ENCODE data around the gene PRKCA. TPM values are rescaled to one million over a fixed set of nuclear protein-coding genes. Genes with fewer than 3 reads are reported as not detected.
A peak's percentile ranks its signal among the peaks of the same experiment; 100 is the strongest.

PRKCA gene
- total and polyA plus RNA-seq, 4 experiments from 2014 or later: 1.1 to 107 (median 56.1) TPM

DNA sequence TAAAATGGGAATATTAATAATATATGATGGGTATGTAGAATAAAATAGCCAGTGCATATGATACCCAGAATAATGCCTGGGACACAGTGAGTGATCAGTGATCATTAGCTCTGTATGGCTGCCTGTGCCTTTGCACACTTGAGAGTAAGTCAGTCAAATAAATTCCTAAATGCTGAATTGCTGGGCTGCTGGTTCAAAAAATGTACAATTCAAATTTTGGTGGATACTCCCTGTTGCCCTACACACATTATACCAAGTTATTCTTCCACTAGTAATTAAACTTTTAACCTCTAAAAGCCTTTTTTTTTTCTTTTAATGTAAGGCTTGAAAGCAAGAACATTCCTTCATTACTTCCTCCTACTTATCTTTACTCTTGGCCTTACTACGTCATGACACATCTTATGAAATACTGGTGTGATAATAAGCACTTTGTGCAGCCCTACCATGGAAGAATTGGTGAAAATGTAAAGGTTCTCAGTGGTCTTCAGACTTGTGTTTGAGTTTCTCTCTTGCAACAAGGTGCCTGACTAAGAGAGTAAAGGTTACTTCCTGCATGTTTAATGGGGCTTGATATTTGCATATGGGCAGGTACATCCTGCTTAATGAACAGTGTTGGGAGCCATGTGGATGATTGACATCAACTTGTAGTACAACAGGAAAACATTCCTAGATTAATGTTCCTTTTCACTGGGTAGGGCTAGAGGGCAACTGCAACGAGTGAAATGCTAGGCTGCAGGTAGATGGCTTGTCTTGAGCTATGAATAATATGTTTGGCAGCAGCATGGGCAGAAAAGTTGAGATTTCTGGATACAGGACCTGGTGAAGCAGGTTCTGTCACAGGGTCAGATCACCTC lies 84.3 kb downstream of the PRKCA start:
- POLR2A ChIA-PET (ENCODE audit: partially characterized antibody): no interaction called here
- H3K9me3 Mint-ChIP-seq: no peaks in the 10 kb centered on the region

DNA sequence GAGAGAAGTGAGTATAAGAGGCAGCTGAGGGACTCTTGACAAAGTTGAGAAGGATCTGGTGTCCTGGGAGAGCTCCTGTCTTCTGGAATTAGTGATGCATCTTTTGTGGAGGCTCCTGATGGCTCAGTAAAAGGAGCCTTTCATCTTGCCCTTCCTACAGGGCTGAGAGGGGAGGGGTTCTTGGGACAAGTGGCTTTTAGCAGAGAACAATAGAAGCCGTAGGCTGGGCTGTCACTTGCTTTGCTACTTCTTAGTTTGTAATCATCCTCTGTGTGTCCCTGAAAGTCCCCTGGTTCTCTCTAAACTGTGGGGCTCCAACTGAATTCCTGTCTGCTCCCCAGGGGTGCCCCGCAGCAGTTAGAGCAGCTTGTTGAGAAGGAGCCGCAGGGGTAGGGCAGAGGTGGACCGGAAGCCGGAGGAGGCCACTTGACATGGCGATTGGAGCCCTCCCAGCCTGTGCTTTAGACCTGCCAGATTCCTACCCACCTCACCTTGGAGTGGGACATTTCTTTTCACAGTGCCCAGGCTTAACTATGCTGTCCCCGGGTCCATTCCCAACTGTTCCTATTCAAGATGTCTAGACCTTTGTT lies 85.1 kb downstream of the PRKCA start:
- Mint-ChIP-seq H3K4me3 (peak overlapping the region in 1 of 8 donors; percentile 37), H3K27ac (peak overlapping the region in 4 of 7 donors; percentile 19 to 81 (median 53)), H3K9me3 (no peaks in the 10 kb centered on the region), H3K4me1 (peaks cover 38 to 79% (median 56%) of the 10 kb centered on the region in 4 donors), H3K27me3 (no peaks in the 10 kb centered on the region), H3K36me3 (peaks cover 17 to 31% of the 10 kb centered on the region in 2 donors)
- Histone ChIP-seq H3K27me3 (ENCODE audit: insufficient read depth, low read length) (no peaks in the 10 kb centered on the region), H3K27ac (ENCODE audit: low read depth, low read length) (no peak overlapping the region), H3K9me3 (ENCODE audit: control insufficient read depth in 1 of 2, low read length in 2 of 2) (no peaks in the 10 kb centered on the region), H3K4me1 (ENCODE audit: insufficient read depth, low read length) (peaks cover 34% of the 10 kb centered on the region), H3K4me3 (ENCODE audit: low read length in 2 of 2) (no peak overlapping the region), H3K36me3 (ENCODE audit: insufficient read depth, low read length) (peaks cover 10% of the 10 kb centered on the region)
- intact Hi-C loops (cut with micrococcal nuclease): no loop called here
- ChIA-PET POLR2A (ENCODE audit: partially characterized antibody) (no interaction called here), CTCF (ENCODE audit: partially characterized antibody) (interaction anchor here (1.0 kb wide), 1 partner anchor 41 kb away, joined by 4 read pairs; no protein-coding TSS in a partner anchor)
- DNase-seq: no peak

More for the DNA sequence above, 84.3 kb downstream of the PRKCA start:
- intact Hi-C loops (cut with micrococcal nuclease): no loop called here
- no peak for DNase-seq
- Mint-ChIP-seq H3K27me3 (no peaks in the 10 kb centered on the region), H3K4me1 (peaks cover 34 to 75% (median 53%) of the 10 kb centered on the region in 4 donors), H3K36me3 (peaks cover 17 to 31% of the 10 kb centered on the region in 2 donors), H3K4me3 (peak overlapping the region in 4 of 8 donors; percentile 37 to 73 (median 64)), H3K27ac (peak overlapping the region in 4 of 7 donors; percentile 19 to 81 (median 53))
- CTCF ChIA-PET (ENCODE audit: partially characterized antibody): no interaction called here
- H3K36me3 ChIP-seq (ENCODE audit: insufficient read depth, low read length): peaks cover 10% of the 10 kb centered on the region
- H3K27me3 ChIP-seq (ENCODE audit: insufficient read depth, low read length): no peaks in the 10 kb centered on the region
- no peak overlapping the region for H3K27ac ChIP-seq (ENCODE audit: low read depth, low read length)
- peaks cover 26% of the 10 kb centered on the region for H3K4me1 ChIP-seq (ENCODE audit: insufficient read depth, low read length)
- no peaks in the 10 kb centered on the region for H3K9me3 ChIP-seq (ENCODE audit: control insufficient read depth in 1 of 2, low read length in 2 of 2)
- no peak overlapping the region for H3K4me3 ChIP-seq (ENCODE audit: low read length in 2 of 2)

DNA sequence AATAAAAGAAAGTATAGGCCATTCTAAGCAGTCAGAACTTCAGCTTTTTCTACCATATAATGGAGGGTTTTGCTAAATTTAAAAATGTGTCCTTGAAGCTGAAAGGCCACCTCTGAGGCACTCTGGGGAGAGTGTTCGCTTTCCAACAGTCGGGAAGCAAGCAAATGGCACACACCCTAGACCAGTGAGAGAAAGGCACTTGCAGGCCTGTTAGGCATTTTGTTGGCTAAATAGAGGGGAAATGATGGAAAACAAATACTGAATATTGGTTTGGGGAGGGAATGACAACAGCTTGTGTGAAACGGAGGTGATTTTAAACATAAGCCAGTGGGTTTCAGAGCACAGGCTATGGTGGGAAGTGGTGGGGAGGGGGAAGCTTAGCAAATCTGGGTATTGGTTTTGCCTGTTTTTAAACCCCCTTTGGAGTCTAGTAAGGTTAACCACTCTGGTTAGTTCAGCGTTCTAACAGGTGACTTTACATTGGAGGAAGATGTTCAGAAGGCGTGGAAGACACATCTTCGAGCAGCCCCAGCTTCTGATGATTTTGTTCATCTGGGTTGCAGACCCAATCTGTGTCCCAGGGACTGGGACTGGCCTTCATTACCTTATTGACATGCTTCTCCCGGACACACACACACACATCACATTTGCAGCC lies 90.5 kb downstream of the PRKCA start:
- peak overlapping the region in 2 of 8 donors; percentile 11 to 61 for H3K4me3 Mint-ChIP-seq
- no peak overlapping the region for H3K4me3 ChIP-seq (ENCODE audit: low read length in 2 of 2)
- CTCF ChIA-PET (ENCODE audit: partially characterized antibody): no interaction called here
- POLR2A ChIA-PET (ENCODE audit: partially characterized antibody): no interaction called here
- H3K36me3 ChIP-seq (ENCODE audit: insufficient read depth, low read length): peaks cover 10% of the 10 kb centered on the region
- H3K27me3 Mint-ChIP-seq: no peaks in the 10 kb centered on the region
- peaks cover 39% of the 10 kb centered on the region for H3K4me1 ChIP-seq (ENCODE audit: insufficient read depth, low read length)
- no peaks in the 10 kb centered on the region for H3K9me3 ChIP-seq (ENCODE audit: control insufficient read depth in 1 of 2, low read length in 2 of 2)
- no peak overlapping the region for H3K27ac ChIP-seq (ENCODE audit: low read depth, low read length)
- no peaks in the 10 kb centered on the region for H3K27me3 ChIP-seq (ENCODE audit: insufficient read depth, low read length)
- peak overlapping the region in 4 of 7 donors; percentile 43 to 76 (median 60) for H3K27ac Mint-ChIP-seq
- H3K4me1 Mint-ChIP-seq: peaks cover 30 to 70% (median 49%) of the 10 kb centered on the region in 4 donors
- no peak for DNase-seq
- intact Hi-C loops (cut with micrococcal nuclease): no loop called here
- H3K36me3 Mint-ChIP-seq: peaks cover 13 to 32% of the 10 kb centered on the region in 2 donors
- H3K9me3 Mint-ChIP-seq: peaks cover 0 to 4% (median 0%) of the 10 kb centered on the region in 8 donors

- Mint-ChIP-seq H3K4me1 (peaks cover 38 to 77% (median 61%) of the 10 kb centered on the region in 4 donors), H3K27me3 (no peaks in the 10 kb centered on the region), H3K9me3 (peaks cover 0 to 4% (median 0%) of the 10 kb centered on the region in 8 donors), H3K36me3 (peaks cover 3 to 16% of the 10 kb centered on the region in 2 donors), H3K27ac (peak overlapping the region in 5 of 7 donors; percentile 9 to 93 (median 55)), H3K4me3 (peak overlapping the region in 1 of 8 donors; percentile 65)
- H3K9me3 ChIP-seq (ENCODE audit: control insufficient read depth in 1 of 2, low read length in 2 of 2): no peaks in the 10 kb centered on the region
- intact Hi-C loops (cut with micrococcal nuclease): no loop called here
- H3K4me1 ChIP-seq (ENCODE audit: insufficient read depth, low read length): peaks cover 67% of the 10 kb centered on the region
- no peak overlapping the region for H3K27ac ChIP-seq (ENCODE audit: low read depth, low read length)
- DNase-seq: no peak
- no peak overlapping the region for H3K4me3 ChIP-seq (ENCODE audit: low read length in 2 of 2)
- ChIA-PET CTCF (ENCODE audit: partially characterized antibody) (no interaction called here), POLR2A (ENCODE audit: partially characterized antibody) (no interaction called here)
- no peaks in the 10 kb centered on the region for H3K36me3 ChIP-seq (ENCODE audit: insufficient read depth, low read length)
- H3K27me3 ChIP-seq (ENCODE audit: insufficient read depth, low read length): no peaks in the 10 kb centered on the region
These were observed 93.5 kb downstream of the PRKCA start for GRCh38 chr17:66395961-66396360.

DNA sequence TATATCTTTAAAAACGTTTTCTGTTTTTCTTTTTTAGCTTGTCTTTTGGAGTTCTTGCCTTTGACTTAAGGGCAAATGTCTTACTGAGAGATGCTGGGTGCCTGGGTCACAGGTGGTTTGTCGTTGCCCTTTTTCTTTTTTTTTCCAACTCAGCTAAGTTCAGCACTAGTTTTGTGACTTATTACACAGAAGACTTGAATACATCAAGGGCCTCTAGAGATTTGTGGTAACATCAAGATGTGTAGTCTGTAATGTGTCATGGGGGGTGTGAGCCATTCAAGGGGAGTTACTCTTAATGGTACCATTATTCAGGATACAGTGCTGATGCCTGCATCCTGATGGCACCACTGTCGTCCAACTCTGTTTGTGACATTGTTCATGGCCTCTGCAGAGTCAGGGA lies 95.1 kb downstream of the PRKCA start:
- H3K4me3 ChIP-seq (ENCODE audit: low read length in 2 of 2): no peak overlapping the region
- H3K27me3 Mint-ChIP-seq: no peaks in the 10 kb centered on the region
- intact Hi-C loops (cut with micrococcal nuclease): no loop called here
- H3K27me3 ChIP-seq (ENCODE audit: insufficient read depth, low read length): no peaks in the 10 kb centered on the region
- H3K36me3 Mint-ChIP-seq: peaks cover 3 to 13% of the 10 kb centered on the region in 2 donors
- no peak overlapping the region for H3K27ac ChIP-seq (ENCODE audit: low read depth, low read length)
- ChIA-PET CTCF (ENCODE audit: partially characterized antibody) (no interaction called here), POLR2A (ENCODE audit: partially characterized antibody) (interaction anchor here (0.8 to 3.0 kb wide), 4 partner anchors 50 to 98 kb away, joined by 3 to 15 read pairs (median 3); no protein-coding TSS in a partner anchor)
- H3K27ac Mint-ChIP-seq: peak overlapping the region; percentile 49 to 90 (median 79)
- no peaks in the 10 kb centered on the region for H3K36me3 ChIP-seq (ENCODE audit: insufficient read depth, low read length)
- peaks cover 42 to 77% (median 61%) of the 10 kb centered on the region in 4 donors for H3K4me1 Mint-ChIP-seq
- peaks cover 65% of the 10 kb centered on the region for H3K4me1 ChIP-seq (ENCODE audit: insufficient read depth, low read length)
- H3K4me3 Mint-ChIP-seq: peak overlapping the region in 4 of 8 donors; percentile 13 to 89 (median 70)
- peaks cover 0 to 4% (median 0%) of the 10 kb centered on the region in 8 donors for H3K9me3 Mint-ChIP-seq
- DNase-seq: no peak
- no peaks in the 10 kb centered on the region for H3K9me3 ChIP-seq (ENCODE audit: control insufficient read depth in 1 of 2, low read length in 2 of 2)

DNA sequence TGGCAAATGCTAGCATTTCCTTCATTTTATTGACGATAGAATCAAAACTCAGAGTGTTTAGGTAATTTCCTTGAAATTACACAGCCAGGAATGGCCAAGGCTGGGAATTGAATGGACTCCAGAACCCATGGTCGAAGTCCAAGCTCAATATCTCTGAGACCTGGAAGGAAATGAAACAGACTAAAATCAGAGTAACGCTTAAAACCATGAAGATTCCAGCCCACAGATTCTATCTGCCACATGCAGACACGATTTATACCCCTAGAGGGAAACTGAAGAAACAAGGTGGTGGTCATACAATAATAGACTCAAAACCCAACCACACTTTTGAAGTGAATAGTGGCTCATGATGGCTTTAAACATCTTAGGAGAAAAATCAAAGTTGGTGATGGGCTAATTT lies 95.6 kb downstream of the PRKCA start:
- peaks cover 67% of the 10 kb centered on the region for H3K4me1 ChIP-seq (ENCODE audit: insufficient read depth, low read length)
- no peaks in the 10 kb centered on the region for H3K27me3 ChIP-seq (ENCODE audit: insufficient read depth, low read length)
- Mint-ChIP-seq H3K27me3 (no peaks in the 10 kb centered on the region), H3K36me3 (peaks cover 0 to 13% of the 10 kb centered on the region in 2 donors), H3K4me1 (peaks cover 45 to 77% (median 64%) of the 10 kb centered on the region in 4 donors), H3K27ac (peak overlapping the region; percentile 81 to 96 (median 86)), H3K4me3 (peak overlapping the region in 7 of 8 donors; percentile 33 to 89 (median 85)), H3K9me3 (peaks cover 0 to 4% (median 0%) of the 10 kb centered on the region in 8 donors)
- no peaks in the 10 kb centered on the region for H3K36me3 ChIP-seq (ENCODE audit: insufficient read depth, low read length)
- DNase-seq: no peak
- POLR2A ChIA-PET (ENCODE audit: partially characterized antibody): interaction anchor here (0.8 to 3.0 kb wide), 4 partner anchors 67 to 98 kb away, joined by 3 to 15 read pairs (median 3); partner anchors contain the start of gene PRKCA
- CTCF ChIA-PET (ENCODE audit: partially characterized antibody): interaction anchor here (2.1 kb wide), 1 partner anchor 111 kb away, joined by 5 read pairs; no protein-coding TSS in a partner anchor
- intact Hi-C loops (cut with micrococcal nuclease): loop anchor here (2.0 kb wide), 2 partner anchors 67 to 93 kb away; no protein-coding TSS in a partner anchor
- H3K9me3 ChIP-seq (ENCODE audit: control insufficient read depth in 1 of 2, low read length in 2 of 2): no peaks in the 10 kb centered on the region
- H3K4me3 ChIP-seq (ENCODE audit: low read length in 2 of 2): no peak overlapping the region
- H3K27ac ChIP-seq (ENCODE audit: low read depth, low read length): peak overlapping the region; percentile 25

All from CD4-positive, alpha-beta memory T cell (primary cell).